Tibial nerve (tissue), 3 donors: Measurements from ENCODE around the gene CTNNBIP1.

ENCODE experiments used
- CTCF ChIP-seq, 5 experiments: fragments of 200-600 bp in 3 of 5; fragments of 450-650 bp in 2 of 5; sonication (generic) in 3 of 5; IDR thresholded peaks; one replicate each; pipeline ENCODE4 v1.5.1; 2016 to 2019; ENCODE audit warnings: antibody characterized with exemption in 5 of 5, mild to moderate bottlenecking in 3 of 5, moderate library complexity in 2 of 5
- POLR2A ChIP-seq, 2 donors: fragments of 450-650 bp; IDR thresholded peaks; one replicate each; pipeline ENCODE4 v1.6.1; 2017; ENCODE audit warnings: antibody characterized with exemption in 2 of 2, mild to moderate bottlenecking in 2 of 2, moderate library complexity in 2 of 2

DNA sequence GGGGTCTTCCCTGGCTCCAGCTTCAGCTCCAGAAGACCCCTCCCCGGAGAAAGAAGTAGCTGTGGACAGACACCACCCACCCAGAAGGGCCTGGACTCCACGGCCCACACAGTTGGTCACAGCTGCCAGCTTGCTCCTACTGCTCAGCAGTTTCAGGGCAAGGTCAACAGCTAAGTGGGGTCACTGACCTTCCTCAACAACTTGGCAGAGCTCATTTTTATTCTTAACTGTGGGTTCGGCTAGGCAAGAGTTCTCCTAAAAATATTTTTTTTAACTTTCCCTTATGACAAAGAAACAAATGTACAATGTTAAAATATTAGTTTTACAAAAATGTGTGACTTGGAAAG lies 41.9 kb downstream of the CTNNBIP1 start:
- TF ChIP-seq POLR2A (IDR thresholded peaks at IDR 0.05), result no peak
- TF ChIP-seq CTCF (IDR thresholded peaks at IDR 0.05), result no peak
